HEK293T (cell line): ENCODE results near the gene TMED4.

Experiments used
- CTCF ChIA-PET: fragments of 350-600 bp; formaldehyde crosslinking; extraction: SDS; loops from one replicate; lab custom pipeline; 2021; ENCODE audit warnings: antibody characterized with exemption, inconsistent platforms; lab: Yijun Ruan, JAX
- POLR2A ChIA-PET: fragments of 350-600 bp; formaldehyde crosslinking; extraction: SDS; loops from one replicate; lab custom pipeline; 2020; ENCODE audit warnings: antibody characterized with exemption, inconsistent platforms; lab: Yijun Ruan, JAX
- DNase-seq: peaks from one replicate; pipeline ENCODE4 v3.0.0; 2012; ENCODE audit warnings: mixed read lengths; ENCODE audit errors: extremely low spot score
- ARNT ChIP-seq: fragments of 450-650 bp; IDR thresholded peaks from 2 replicates; pipeline ENCODE4 v1.6.1; 2017; ENCODE audit warnings: mild to moderate bottlenecking
- BHLHE40 ChIP-seq: fragments of 450-650 bp; IDR thresholded peaks from 2 replicates; pipeline ENCODE4 v1.6.1; 2016; ENCODE audit warnings: mild to moderate bottlenecking, moderate library complexity, borderline replicate concordance
- CTBP1 ChIP-seq: fragments of 450-650 bp; IDR thresholded peaks from 2 replicates; pipeline ENCODE4 v1.6.1; 2016; ENCODE audit warnings: borderline replicate concordance
- ELF4 ChIP-seq: fragments of 450-650 bp; IDR thresholded peaks from 2 replicates; pipeline ENCODE4 v1.6.1; 2017; ENCODE audit warnings: antibody characterized with exemption
- FOXA1 ChIP-seq: fragments of 450-650 bp; IDR thresholded peaks from 2 replicates; pipeline ENCODE4 v1.6.1; 2016; ENCODE audit warnings: mild to moderate bottlenecking
- FOXK2 ChIP-seq: fragments of 450-650 bp; IDR thresholded peaks from 2 replicates; pipeline ENCODE4 v1.6.1; 2016; ENCODE audit warnings: mild to moderate bottlenecking
- FOXM1 ChIP-seq: fragments of 450-650 bp; IDR thresholded peaks from 2 replicates; pipeline ENCODE4 v1.6.1; 2017; ENCODE audit warnings: mild to moderate bottlenecking, borderline replicate concordance
- HDGF ChIP-seq: fragments of 450-650 bp; IDR thresholded peaks from 2 replicates; pipeline ENCODE4 v1.6.1; 2017; ENCODE audit warnings: antibody characterized with exemption, borderline replicate concordance
- L3MBTL2 ChIP-seq: fragments of 450-650 bp; conservative IDR thresholded peaks from 2 replicates; pipeline ENCODE4 v1.6.1; 2016; ENCODE audit warnings: mild to moderate bottlenecking
- LEF1 ChIP-seq: fragments of 450-650 bp; IDR thresholded peaks from 2 replicates; pipeline ENCODE4 v1.6.1; 2017; ENCODE audit warnings: mild to moderate bottlenecking, borderline replicate concordance
- NFRKB ChIP-seq: fragments of 450-650 bp; IDR thresholded peaks from 2 replicates; pipeline ENCODE4 v1.6.1; 2016; ENCODE audit warnings: mild to moderate bottlenecking, moderate library complexity
- SP1 ChIP-seq: fragments of 450-650 bp; IDR thresholded peaks from 2 replicates; pipeline ENCODE4 v1.6.1; 2017
- SUZ12 ChIP-seq: fragments of 450-650 bp; IDR thresholded peaks from 2 replicates; pipeline ENCODE4 v1.6.1; 2016; ENCODE audit warnings: mild to moderate bottlenecking
- TARDBP ChIP-seq: fragments of 450-650 bp; IDR thresholded peaks from 2 replicates; pipeline ENCODE4 v1.6.1; 2016
- ZNF384 ChIP-seq: fragments of 450-650 bp; IDR thresholded peaks from 2 replicates; pipeline ENCODE4 v1.6.1; 2016
- TF ChIP-seq, protein P1 (sequence below): fragments of 450-650 bp; IDR thresholded peaks from 2 replicates; pipeline ENCODE4 v1.6.1; 2016

Gene TMED4

GRCh38 chr7:44583146-44583865 lies 1.3 kb upstream of the TMED4 start:
- DNase-seq: no peak
- TF ChIP-seq, protein P1, sequence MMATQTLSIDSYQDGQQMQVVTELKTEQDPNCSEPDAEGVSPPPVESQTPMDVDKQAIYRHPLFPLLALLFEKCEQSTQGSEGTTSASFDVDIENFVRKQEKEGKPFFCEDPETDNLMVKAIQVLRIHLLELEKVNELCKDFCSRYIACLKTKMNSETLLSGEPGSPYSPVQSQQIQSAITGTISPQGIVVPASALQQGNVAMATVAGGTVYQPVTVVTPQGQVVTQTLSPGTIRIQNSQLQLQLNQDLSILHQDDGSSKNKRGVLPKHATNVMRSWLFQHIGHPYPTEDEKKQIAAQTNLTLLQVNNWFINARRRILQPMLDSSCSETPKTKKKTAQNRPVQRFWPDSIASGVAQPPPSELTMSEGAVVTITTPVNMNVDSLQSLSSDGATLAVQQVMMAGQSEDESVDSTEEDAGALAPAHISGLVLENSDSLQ: no peak
- no peak for TF ChIP-seq LEF1
- TF ChIP-seq FOXA1: no peak
- TF ChIP-seq FOXK2: no peak
- TF ChIP-seq SP1: no peak
- TF ChIP-seq ELF4: no peak
- no peak for TF ChIP-seq L3MBTL2
- TF ChIP-seq NFRKB: no peak
- ChIA-PET POLR2A (interaction anchor here (0.8 to 3.0 kb wide), 7 partner anchors 11 to 301 kb away, joined by 3 to 32 read pairs (median 5); partner anchors contain the start of genes DDX56 and H2AZ2), CTCF (no interaction called here)

- TF ChIP-seq HDGF: no peak
- TF ChIP-seq L3MBTL2: peak; percentile 68; the same call in 1 of the 2 replicates
- TF ChIP-seq SP1: no peak
- POLR2A ChIA-PET: interaction anchor here (0.7 to 3.0 kb wide), 13 partner anchors 8 to 305 kb away, joined by 3 to 32 read pairs (median 5); partner anchors contain the start of genes DDX56, H2AZ2, OGDH and PURB
- CTCF ChIA-PET: interaction anchor here (0.6 kb wide), 1 partner anchor 570 kb away, joined by 3 read pairs; no protein-coding TSS in a partner anchor
- DNase-seq: no peak
These were observed 819 bp downstream of the TMED4 start for GRCh38 chr7:44580945-44581878.

- CTCF ChIA-PET: no interaction called here
- no peak for TF ChIP-seq SP1
- TF ChIP-seq ELF4: no peak
- no peak for TF ChIP-seq HDGF
- TF ChIP-seq ZNF384: no peak
- no peak for TF ChIP-seq NFRKB
- no peak for TF ChIP-seq SUZ12
- TF ChIP-seq FOXK2: no peak
- TF ChIP-seq, protein P1: no peak
- TF ChIP-seq CTBP1: no peak
- no peak for TF ChIP-seq BHLHE40
- no peak for TF ChIP-seq LEF1
- TF ChIP-seq L3MBTL2: no peak
- no peak for TF ChIP-seq TARDBP
- no peak for TF ChIP-seq FOXM1
- no peak for TF ChIP-seq FOXA1
- TF ChIP-seq ARNT: no peak
- POLR2A ChIA-PET: no interaction called here
- DNase-seq: no peak
These were observed 5.8 kb downstream of the TMED4 start for GRCh38 chr7:44576228-44576627.

GRCh38 chr7:44575054-44575453 lies 7.0 kb downstream of the TMED4 start:
- ChIA-PET CTCF (no interaction called here), POLR2A (interaction anchor here (0.9 to 2.2 kb wide), 4 partner anchors 11 to 310 kb away, joined by 3 to 6 read pairs (median 4); partner anchors contain the start of genes H2AZ2 and PURB)
- TF ChIP-seq ZNF384: no peak
- no peak for TF ChIP-seq ARNT
- TF ChIP-seq LEF1: no peak
- no peak for TF ChIP-seq ELF4
- no peak for TF ChIP-seq NFRKB
- TF ChIP-seq FOXA1: no peak
- TF ChIP-seq HDGF: no peak
- no peak for TF ChIP-seq BHLHE40
- no peak for TF ChIP-seq TARDBP
- no peak for TF ChIP-seq FOXK2
- no peak for TF ChIP-seq CTBP1
- TF ChIP-seq SP1: no peak
- TF ChIP-seq SUZ12: no peak
- TF ChIP-seq, protein P1: no peak
- TF ChIP-seq L3MBTL2: no peak
- no peak for TF ChIP-seq FOXM1
- no peak for DNase-seq

DNA sequence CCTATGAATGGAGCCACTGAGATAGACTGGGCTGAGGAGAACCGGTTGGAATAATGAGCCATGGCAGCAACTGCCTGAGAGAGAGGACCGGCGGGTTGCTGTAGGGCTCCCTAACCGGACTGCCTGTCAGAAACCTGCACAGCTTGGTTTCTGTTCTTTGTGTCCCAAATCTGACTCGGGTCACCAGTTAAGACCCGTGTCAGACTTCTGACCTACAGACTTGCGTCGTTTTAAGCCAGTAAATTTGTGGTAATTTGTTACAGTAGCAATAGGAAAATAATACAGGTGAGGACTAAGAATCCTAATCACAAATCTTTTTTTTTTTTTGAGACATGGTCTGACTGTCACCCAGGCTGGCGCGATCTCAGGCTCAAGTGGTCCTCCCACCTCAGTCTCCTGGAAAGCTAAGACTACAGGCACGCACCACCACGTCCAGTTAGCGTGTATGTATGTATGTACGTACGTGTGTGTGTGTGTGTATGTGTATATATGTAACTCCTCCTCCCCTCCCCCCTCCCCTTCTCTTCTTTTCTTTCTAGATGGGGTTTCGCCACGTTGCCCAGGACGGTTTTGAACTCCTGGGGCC lies 7.7 kb downstream of the TMED4 start:
- DNase-seq: no peak
- no peak for TF ChIP-seq ARNT
- POLR2A ChIA-PET: interaction anchor here (0.7 to 3.1 kb wide), 27 partner anchors 8 to 563 kb away, joined by 3 to 41 read pairs (median 3); partner anchors contain the start of genes H2AZ2, NPC1L1, NUDCD3 and OGDH
- CTCF ChIA-PET: interaction anchor here (0.7 to 1.4 kb wide), 3 partner anchors 9 to 45 kb away, joined by 3 to 5 read pairs (median 5); no protein-coding TSS in a partner anchor
